Fibroblast of lung (primary cell): ENCODE data around the gene CNTF. TPM values are rescaled to one million over a fixed set of nuclear protein-coding genes. Genes with fewer than 3 reads are reported as not detected.

Experiments
- DNase-seq, 2 donors: peaks; one replicate each; pipeline versions ENCODE4 v3.0.0 to v3.0.0-alpha.2; 2010; ENCODE audit warnings: low read depth in 2 of 2
- H2AFZ ChIP-seq: 2 replicates; pipeline ENCODE4 v1.5.1; 2012; ENCODE audit warnings: low read length, control low read depth, inconsistent platforms
- H3K27ac ChIP-seq: 2 replicates; pipeline ENCODE4 v1.5.1; 2011; ENCODE audit warnings: low read length, control low read depth; ENCODE audit not compliant: insufficient read depth
- H3K27me3 ChIP-seq: 2 replicates; pipeline ENCODE4 v1.5.1; 2011; ENCODE audit warnings: mild to moderate bottlenecking, low read length; ENCODE audit not compliant: control insufficient read depth, insufficient read depth
- H3K36me3 ChIP-seq: 2 replicates; pipeline ENCODE4 v1.5.1; 2011; ENCODE audit warnings: low read length; ENCODE audit not compliant: control insufficient read depth, insufficient read depth
- H3K4me1 ChIP-seq: 2 replicates; pipeline ENCODE4 v1.5.1; 2011; ENCODE audit warnings: low read length; ENCODE audit not compliant: control insufficient read depth, insufficient read depth; ENCODE audit errors: extremely low read depth
- H3K4me2 ChIP-seq: 2 replicates; pipeline ENCODE4 v1.5.1; 2011; ENCODE audit warnings: low read length, control low read depth; ENCODE audit not compliant: insufficient read depth; ENCODE audit errors: extremely low read depth
- H3K4me3 ChIP-seq, 4 experiments: fragments of 200-600 bp in 1 of 4; sonication (generic) in 1 of 4; replicated peaks in 1 of 4; 2 replicates each; pipeline ENCODE4 v1.5.1; 2011 to 2016; ENCODE audit warnings: low read length in 4 of 4, low read depth in 3 of 4, mild to moderate bottlenecking in 3 of 4, control low read depth in 2 of 4, inconsistent platforms in 1 of 4, mixed read lengths in 1 of 4; ENCODE audit not compliant: insufficient read depth in 1 of 4; ENCODE audit errors: control extremely low read depth in 1 of 4
- H3K79me2 ChIP-seq: 2 replicates; pipeline ENCODE4 v1.5.1; 2012; ENCODE audit warnings: mild to moderate bottlenecking, low read length, inconsistent platforms; ENCODE audit not compliant: control insufficient read depth, insufficient read depth
- H3K9ac ChIP-seq: 2 replicates; pipeline ENCODE4 v1.5.1; 2011; ENCODE audit warnings: mild to moderate bottlenecking, low read length, control low read depth; ENCODE audit not compliant: insufficient read depth
- H3K9me3 ChIP-seq: 2 replicates; pipeline ENCODE4 v1.5.1; 2012; ENCODE audit warnings: low read depth, low read length; ENCODE audit not compliant: control insufficient read depth, insufficient read depth
- H4K20me1 ChIP-seq: 2 replicates; pipeline ENCODE4 v1.5.1; 2011; ENCODE audit warnings: low read length; ENCODE audit not compliant: control insufficient read depth, insufficient read depth; ENCODE audit errors: extremely low read depth
- EZH2 ChIP-seq: IDR thresholded peaks from 2 replicates; pipeline ENCODE4 v1.5.1; 2012; ENCODE audit warnings: low read length, control low read depth, mild to moderate bottlenecking; ENCODE audit errors: missing control alignments
- polyA plus RNA-seq, 2 donors: library from polyadenylated mRNA; depleted of rRNA in 1 of 2; stranded (reverse) in 1 of 2; unstranded in 1 of 2; fragments of >200 nt; gene quantifications; 2 replicates each; pipeline ENCODE4 v1.2.1, GENCODE V29; 2011 to 2012; ENCODE audit warnings: missing spikeins in 1 of 2
- total RNA-seq: library from RNA; depleted of rRNA; stranded (reverse); fragments of >200 nt; gene quantifications from 2 replicates; pipeline ENCODE4 v1.2.1, GENCODE V29; 2014
- TF ChIP-seq, protein P1 (sequence below), 2 donors: IDR thresholded peaks in 1 of 2; conservative IDR thresholded peaks in 1 of 2; 1 replicate in 1 of 2; 2 replicates in 1 of 2; pipeline ENCODE4 v1.5.1; 2011 to 2012; ENCODE audit warnings: low read length in 2 of 2, control low read depth in 1 of 2, inconsistent platforms in 1 of 2, low read depth in 1 of 2, mild to moderate bottlenecking in 1 of 2

The CNTF gene
- total and polyA plus RNA-seq, 2 donors (not counting 1 experiment from before 2014, with no cell fraction given): 0.73 to 1.2 TPM

DNA sequence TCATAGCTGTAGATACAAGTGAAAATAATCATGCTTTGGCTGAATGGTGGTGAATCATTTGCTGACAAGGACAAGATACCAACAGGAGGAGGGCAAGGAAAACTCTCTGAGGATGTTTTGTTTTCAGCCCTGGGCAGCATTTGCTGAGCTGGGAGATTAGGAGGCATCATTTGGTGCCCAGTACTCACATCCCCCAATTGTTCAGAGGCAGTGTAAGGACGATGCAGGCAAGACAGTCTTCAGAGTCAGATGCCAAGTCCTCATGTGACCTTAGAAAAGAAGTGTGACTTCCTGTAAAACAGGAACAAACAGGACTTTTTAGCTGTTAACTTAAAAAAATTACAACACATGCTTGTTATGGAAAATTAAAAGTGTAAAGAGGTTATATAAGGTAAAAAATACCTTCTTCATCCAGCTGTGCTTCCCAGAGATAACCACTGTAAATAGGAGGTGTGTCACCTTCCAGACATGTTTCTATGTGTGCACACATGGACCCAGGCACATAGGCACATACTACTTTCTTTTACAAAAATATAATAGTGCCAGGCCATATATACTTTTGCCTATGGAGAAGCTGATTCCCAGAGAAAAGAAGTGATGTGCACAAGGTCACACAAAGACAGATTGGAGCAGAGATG is 18.0 kb downstream of the CNTF start:
- H3K9me3 ChIP-seq: no peaks in the 10 kb centered on the region
- H3K9ac ChIP-seq: no peak overlapping the region
- no peaks in the 10 kb centered on the region for H3K36me3 ChIP-seq
- no peaks in the 10 kb centered on the region for H4K20me1 ChIP-seq
- H3K27me3 ChIP-seq: no peaks in the 10 kb centered on the region
- DNase-seq: no peak
- H3K27ac ChIP-seq: no peak overlapping the region
- H2AFZ ChIP-seq: no peak overlapping the region
- H3K4me1 ChIP-seq: no peaks in the 10 kb centered on the region
- no peaks in the 10 kb centered on the region for H3K79me2 ChIP-seq
- H3K4me2 ChIP-seq: no peak overlapping the region
- TF ChIP-seq, protein P1, sequence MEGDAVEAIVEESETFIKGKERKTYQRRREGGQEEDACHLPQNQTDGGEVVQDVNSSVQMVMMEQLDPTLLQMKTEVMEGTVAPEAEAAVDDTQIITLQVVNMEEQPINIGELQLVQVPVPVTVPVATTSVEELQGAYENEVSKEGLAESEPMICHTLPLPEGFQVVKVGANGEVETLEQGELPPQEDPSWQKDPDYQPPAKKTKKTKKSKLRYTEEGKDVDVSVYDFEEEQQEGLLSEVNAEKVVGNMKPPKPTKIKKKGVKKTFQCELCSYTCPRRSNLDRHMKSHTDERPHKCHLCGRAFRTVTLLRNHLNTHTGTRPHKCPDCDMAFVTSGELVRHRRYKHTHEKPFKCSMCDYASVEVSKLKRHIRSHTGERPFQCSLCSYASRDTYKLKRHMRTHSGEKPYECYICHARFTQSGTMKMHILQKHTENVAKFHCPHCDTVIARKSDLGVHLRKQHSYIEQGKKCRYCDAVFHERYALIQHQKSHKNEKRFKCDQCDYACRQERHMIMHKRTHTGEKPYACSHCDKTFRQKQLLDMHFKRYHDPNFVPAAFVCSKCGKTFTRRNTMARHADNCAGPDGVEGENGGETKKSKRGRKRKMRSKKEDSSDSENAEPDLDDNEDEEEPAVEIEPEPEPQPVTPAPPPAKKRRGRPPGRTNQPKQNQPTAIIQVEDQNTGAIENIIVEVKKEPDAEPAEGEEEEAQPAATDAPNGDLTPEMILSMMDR (conservative IDR thresholded peaks at IDR 0.05 in 1 of 2, IDR thresholded peaks at IDR 0.05 in 1 of 2; ENCODE audit: low read depth in 1 of 2, low read length in 2 of 2): no peak
- no peak for TF ChIP-seq EZH2
- no peak overlapping the region for H3K4me3 ChIP-seq

DNA sequence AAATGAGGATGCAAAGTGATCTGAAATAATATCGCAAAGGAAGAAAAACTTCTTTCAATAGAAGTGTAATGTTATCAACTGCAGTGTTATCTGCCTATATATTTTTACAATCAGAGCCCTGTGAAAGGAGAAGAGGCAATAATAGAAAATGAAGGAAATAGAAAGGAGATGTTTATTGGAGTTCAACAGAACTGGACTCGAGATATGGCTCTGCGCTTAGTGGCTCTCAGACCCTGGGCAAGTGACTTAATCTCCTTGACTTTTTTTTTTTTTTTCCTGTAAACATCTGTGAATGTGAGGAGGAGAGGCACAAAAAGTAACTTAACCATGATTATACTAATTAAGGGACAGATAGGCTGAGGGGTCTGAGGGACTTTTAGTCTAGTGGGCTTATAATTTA is 18.9 kb downstream of the CNTF start:
- Histone ChIP-seq H3K4me1 (no peaks in the 10 kb centered on the region), H3K36me3 (no peaks in the 10 kb centered on the region), H3K9me3 (no peaks in the 10 kb centered on the region), H3K79me2 (no peaks in the 10 kb centered on the region), H3K27me3 (no peaks in the 10 kb centered on the region), H3K9ac (no peak overlapping the region), H3K4me3 (no peak overlapping the region), H3K4me2 (no peak overlapping the region), H4K20me1 (no peaks in the 10 kb centered on the region), H3K27ac (no peak overlapping the region), H2AFZ (no peak overlapping the region)
- no peak for TF ChIP-seq EZH2
- TF ChIP-seq, protein P1 (conservative IDR thresholded peaks at IDR 0.05 in 1 of 2, IDR thresholded peaks at IDR 0.05 in 1 of 2; ENCODE audit: low read depth in 1 of 2, low read length in 2 of 2): no peak
- no peak for DNase-seq

DNA sequence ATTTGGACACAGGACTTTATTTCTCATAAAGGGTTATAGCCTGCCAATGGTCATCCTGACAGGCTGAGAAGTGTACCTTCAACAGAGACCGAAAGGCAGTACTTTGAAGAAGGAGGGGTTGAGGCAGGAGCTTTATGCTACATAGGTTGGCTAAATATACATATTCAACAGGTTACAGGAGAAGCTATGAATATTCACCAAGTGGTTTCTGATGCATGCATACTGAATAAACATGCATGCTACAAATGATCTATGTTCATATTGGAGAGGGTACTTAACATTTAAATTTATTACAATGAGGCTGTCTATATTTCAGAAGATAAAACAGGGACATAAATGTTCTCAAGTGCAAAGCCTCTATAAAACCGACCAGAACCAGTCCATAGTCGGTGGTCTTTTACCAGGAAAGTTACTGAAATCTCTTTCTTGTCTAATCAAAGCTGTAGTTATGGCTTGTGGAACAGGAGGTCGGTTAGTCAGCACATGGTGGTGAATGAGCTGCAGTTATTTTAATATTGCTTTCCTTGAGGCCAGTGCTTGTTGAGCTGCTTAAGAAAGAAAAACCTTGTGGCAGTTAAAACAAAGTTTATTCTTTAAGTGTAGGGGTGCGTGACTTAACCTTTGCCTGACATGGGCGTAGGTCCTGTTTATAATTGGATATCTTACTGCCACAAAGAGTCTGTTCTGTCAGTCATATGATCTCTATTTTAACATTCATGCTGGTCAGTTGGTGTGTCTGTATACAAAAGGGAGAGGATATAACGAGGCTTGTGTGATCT is 19.5 kb downstream of the CNTF start:
- no peaks in the 10 kb centered on the region for H3K9me3 ChIP-seq
- TF ChIP-seq EZH2: no peak
- TF ChIP-seq, protein P1 (conservative IDR thresholded peaks at IDR 0.05 in 1 of 2, IDR thresholded peaks at IDR 0.05 in 1 of 2; ENCODE audit: low read depth in 1 of 2, low read length in 2 of 2): no peak
- no peak overlapping the region for H3K4me3 ChIP-seq
- no peaks in the 10 kb centered on the region for H3K27me3 ChIP-seq
- H3K9ac ChIP-seq: no peak overlapping the region
- no peak overlapping the region for H3K4me2 ChIP-seq
- H2AFZ ChIP-seq: no peak overlapping the region
- H3K79me2 ChIP-seq: no peaks in the 10 kb centered on the region
- H3K27ac ChIP-seq: no peak overlapping the region
- no peaks in the 10 kb centered on the region for H3K36me3 ChIP-seq
- H4K20me1 ChIP-seq: no peaks in the 10 kb centered on the region
- no peaks in the 10 kb centered on the region for H3K4me1 ChIP-seq
- DNase-seq: no peak
